ENCODE results near the gene RHOBTB3. TPM values are rescaled to one million over a fixed set of nuclear protein-coding genes. Genes with fewer than 3 reads are reported as not detected.
"Not testable (repeated sequence)": the region's sequence is repeated elsewhere in the genome, so short reads cannot be mapped to it uniquely, and the experiment has no call there.

Gene RHOBTB3
- total RNA-seq, 1 donor from 2014 or later = 21.6 TPM

GRCh38 chr5:95712347-95712958 is 18.7 kb upstream of the RHOBTB3 start:
- no peaks in the 10 kb centered on the region for H3K27me3 ChIP-seq (ENCODE audit: control insufficient read depth, insufficient read depth, low read length)
- no peak overlapping the region for H3K4me3 ChIP-seq (ENCODE audit: low read depth, low read length)
- H3K36me3 ChIP-seq (ENCODE audit: control insufficient read depth, insufficient read depth, low read length) = no peaks in the 10 kb centered on the region
- no peak for TF ChIP-seq CTCF (IDR thresholded peaks at IDR 0.05; ENCODE audit: insufficient read depth, low read length, severe bottlenecking)
- peak; percentile 97 for DNase-seq (ENCODE audit: low read depth)
- no peak for FAIRE-seq

- H3K4me3 ChIP-seq (ENCODE audit: low read depth, low read length); H3K27me3 ChIP-seq (ENCODE audit: control insufficient read depth, insufficient read depth, low read length); H3K36me3 ChIP-seq (ENCODE audit: control insufficient read depth, insufficient read depth, low read length); DNase-seq (ENCODE audit: low read depth); FAIRE-seq: not testable (repeated sequence)
Observed at GRCh38 chr5:95713246-95713645, 17.9 kb upstream of the RHOBTB3 start.

- TF ChIP-seq CTCF (IDR thresholded peaks at IDR 0.05; ENCODE audit: insufficient read depth, low read length, severe bottlenecking) = no peak
- FAIRE-seq (no peak), DNase-seq (ENCODE audit: low read depth) (no peak)
- Histone ChIP-seq H3K27me3 (ENCODE audit: control insufficient read depth, insufficient read depth, low read length) (no peaks in the 10 kb centered on the region), H3K4me3 (ENCODE audit: low read depth, low read length) (no peak overlapping the region), H3K36me3 (ENCODE audit: control insufficient read depth, insufficient read depth, low read length) (no peaks in the 10 kb centered on the region)
Observed at GRCh38 chr5:95713960-95714710, 17.0 kb upstream of the RHOBTB3 start.

GRCh38 chr5:95715799-95716461 is 15.2 kb upstream of the RHOBTB3 start:
- no peak for TF ChIP-seq CTCF (IDR thresholded peaks at IDR 0.05; ENCODE audit: insufficient read depth, low read length, severe bottlenecking)
- peak; percentile 89 for DNase-seq (ENCODE audit: low read depth)
- Histone ChIP-seq H3K27me3 (ENCODE audit: control insufficient read depth, insufficient read depth, low read length) (no peaks in the 10 kb centered on the region), H3K36me3 (ENCODE audit: control insufficient read depth, insufficient read depth, low read length) (no peaks in the 10 kb centered on the region), H3K4me3 (ENCODE audit: low read depth, low read length) (no peak overlapping the region)
- FAIRE-seq = no peak

GRCh38 chr5:95717439-95717838 is 13.7 kb upstream of the RHOBTB3 start:
- H3K36me3 ChIP-seq (ENCODE audit: control insufficient read depth, insufficient read depth, low read length) = no peaks in the 10 kb centered on the region
- FAIRE-seq = no peak
- TF ChIP-seq CTCF (IDR thresholded peaks at IDR 0.05; ENCODE audit: insufficient read depth, low read length, severe bottlenecking) = no peak
- H3K27me3 ChIP-seq (ENCODE audit: control insufficient read depth, insufficient read depth, low read length) = no peaks in the 10 kb centered on the region
- DNase-seq (ENCODE audit: low read depth) = no peak
- H3K4me3 ChIP-seq (ENCODE audit: low read depth, low read length) = no peak overlapping the region

GRCh38 chr5:95718203-95718602 is 12.9 kb upstream of the RHOBTB3 start:
- FAIRE-seq = no peak
- Histone ChIP-seq H3K36me3 (ENCODE audit: control insufficient read depth, insufficient read depth, low read length) (no peaks in the 10 kb centered on the region), H3K27me3 (ENCODE audit: control insufficient read depth, insufficient read depth, low read length) (no peaks in the 10 kb centered on the region), H3K4me3 (ENCODE audit: low read depth, low read length) (no peak overlapping the region)
- DNase-seq (ENCODE audit: low read depth) = peak; percentile 39
- no peak for TF ChIP-seq CTCF (IDR thresholded peaks at IDR 0.05; ENCODE audit: insufficient read depth, low read length, severe bottlenecking)
